GM12801 (cell line): Measurements from ENCODE around the gene SRP54.

ENCODE experiments used
- CTCF ChIP-seq: IDR thresholded peaks from one replicate; pipeline ENCODE4 v1.5.1; 2011; ENCODE audit warnings: control low read depth; ENCODE audit not compliant: insufficient read length; ENCODE audit errors: extremely low read depth

SRP54 gene

GRCh38 chr14:34983786-34984185 lies 994 bp downstream of the SRP54 start:
- no peak for TF ChIP-seq CTCF

- no peak for TF ChIP-seq CTCF
These were observed 2.9 kb downstream of the SRP54 start for GRCh38 chr14:34985740-34986139.

GRCh38 chr14:34987180-34987579 lies 4.4 kb downstream of the SRP54 start:
- TF ChIP-seq CTCF: no peak

- TF ChIP-seq CTCF: no peak
These were observed 7.0 kb downstream of the SRP54 start for GRCh38 chr14:34989762-34990161.

- TF ChIP-seq CTCF: no peak
These were observed 10.6 kb downstream of the SRP54 start for GRCh38 chr14:34993426-34993825.

- no peak for TF ChIP-seq CTCF
These were observed 11.9 kb downstream of the SRP54 start for GRCh38 chr14:34994668-34995067.

GRCh38 chr14:34997762-34998161 lies 15.0 kb downstream of the SRP54 start:
- no peak for TF ChIP-seq CTCF

- no peak for TF ChIP-seq CTCF
These were observed 16.7 kb downstream of the SRP54 start for GRCh38 chr14:34999500-34999899.
